Prostate gland (tissue), 2 donors: Measurements from ENCODE around the gene TSR3.

Experiments used
- POLR2A ChIP-seq: fragments of 450-650 bp; IDR thresholded peaks from one replicate; pipeline ENCODE4 v1.6.1; 2016; ENCODE audit warnings: antibody characterized with exemption, mild to moderate bottlenecking
- POLR2AphosphoS5 ChIP-seq: sonication (generic); formaldehyde crosslinking; IDR thresholded peaks from one replicate; pipeline ENCODE4 v1.6.1; 2017; ENCODE audit warnings: antibody characterized with exemption
- TF ChIP-seq, protein P1 (sequence below), 4 experiments: fragments of 200-600 bp in 2 of 4; fragments of 450-650 bp in 2 of 4; sonication (generic) in 2 of 4; IDR thresholded peaks; 1 replicate in 3 of 4; 2 replicates in 1 of 4; pipeline ENCODE4 v1.5.1; 2016 to 2019; ENCODE audit warnings: antibody characterized with exemption in 4 of 4, mild to moderate bottlenecking in 2 of 4, moderate library complexity in 2 of 4

DNA sequence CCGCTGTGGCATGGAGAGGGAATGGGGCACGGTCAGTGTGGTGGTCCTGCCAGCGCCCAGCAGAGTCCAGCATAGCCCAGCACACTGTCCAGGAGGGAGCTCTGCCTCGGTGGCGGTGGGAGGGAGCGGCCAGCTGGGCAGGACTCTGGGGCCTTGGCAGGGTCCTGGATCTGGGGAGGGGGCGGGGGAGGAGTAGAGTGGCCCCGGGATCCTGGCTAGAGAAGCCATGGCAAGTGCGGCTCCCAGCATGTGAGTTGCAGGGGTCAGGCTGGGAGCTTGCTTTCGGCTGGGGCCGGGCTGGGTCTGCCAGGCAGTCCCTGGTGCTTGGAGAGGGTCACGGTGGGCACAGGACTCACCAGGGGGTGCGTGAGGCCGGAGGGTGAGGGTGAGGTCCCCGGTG is 3.9 kb upstream of the TSR3 start:
- TF ChIP-seq, protein P1, sequence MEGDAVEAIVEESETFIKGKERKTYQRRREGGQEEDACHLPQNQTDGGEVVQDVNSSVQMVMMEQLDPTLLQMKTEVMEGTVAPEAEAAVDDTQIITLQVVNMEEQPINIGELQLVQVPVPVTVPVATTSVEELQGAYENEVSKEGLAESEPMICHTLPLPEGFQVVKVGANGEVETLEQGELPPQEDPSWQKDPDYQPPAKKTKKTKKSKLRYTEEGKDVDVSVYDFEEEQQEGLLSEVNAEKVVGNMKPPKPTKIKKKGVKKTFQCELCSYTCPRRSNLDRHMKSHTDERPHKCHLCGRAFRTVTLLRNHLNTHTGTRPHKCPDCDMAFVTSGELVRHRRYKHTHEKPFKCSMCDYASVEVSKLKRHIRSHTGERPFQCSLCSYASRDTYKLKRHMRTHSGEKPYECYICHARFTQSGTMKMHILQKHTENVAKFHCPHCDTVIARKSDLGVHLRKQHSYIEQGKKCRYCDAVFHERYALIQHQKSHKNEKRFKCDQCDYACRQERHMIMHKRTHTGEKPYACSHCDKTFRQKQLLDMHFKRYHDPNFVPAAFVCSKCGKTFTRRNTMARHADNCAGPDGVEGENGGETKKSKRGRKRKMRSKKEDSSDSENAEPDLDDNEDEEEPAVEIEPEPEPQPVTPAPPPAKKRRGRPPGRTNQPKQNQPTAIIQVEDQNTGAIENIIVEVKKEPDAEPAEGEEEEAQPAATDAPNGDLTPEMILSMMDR (IDR thresholded peaks at IDR 0.05), result no peak
- no peak for TF ChIP-seq POLR2A
- no peak for TF ChIP-seq POLR2AphosphoS5
